ENCODE measurements around the gene SLC49A4. TPM values are rescaled to one million over a fixed set of nuclear protein-coding genes. Genes with fewer than 3 reads are reported as not detected.

Gene SLC49A4
- total and polyA plus RNA-seq, 2 of the 8 experiments (the other 6 are each of a cell fraction or from before 2014, with no cell fraction given), result 9.5 to 10.2 TPM

- ChIA-PET CTCF (ENCODE audit: partially characterized antibody) (interaction anchor here (1.3 kb wide), 1 partner anchor 39 kb away, joined by 4 read pairs; no protein-coding TSS in a partner anchor), POLR2A (ENCODE audit: partially characterized antibody) (interaction anchor here (0.9 to 1.6 kb wide), 6 partner anchors 18 to 513 kb away, joined by 3 to 6 read pairs (median 4); no protein-coding TSS in a partner anchor)
- no peaks in the 10 kb centered on the region for H3K9me3 ChIP-seq (ENCODE audit: insufficient read depth in 2 of 2, low read depth in 1 of 2, low read length in 1 of 2)
- DNase-seq (ENCODE audit: low read depth in 1 of 2, low spot score in 2 of 2) (no peak), FAIRE-seq (no peak)
- peak overlapping the region; percentile 86 to 91 for H3K4me2 ChIP-seq (ENCODE audit: insufficient read depth in 1 of 2, low read depth in 2 of 2, low read length in 2 of 2)
- H2BK5ac ChIP-seq (ENCODE audit: low read depth, low read length), result peak overlapping the region; percentile 67; the same call in 1 of the 2 replicates
- H3K23ac ChIP-seq (ENCODE audit: insufficient read length), result no peak overlapping the region
- H3K9ac ChIP-seq (replicated peaks in 1 of 4; ENCODE audit: extremely low read depth in 1 of 4, low read depth in 3 of 4, low read length in 3 of 4), result peak overlapping the region in 3 of 4 experiments; percentile 10 to 72 (median 70); a peak in 5 of 7 replicates
- H4K5ac ChIP-seq (ENCODE audit: insufficient read length, low read depth, low read length), result peak overlapping the region; percentile 31
- H2BK12ac ChIP-seq (ENCODE audit: low read depth, low read length), result no peak overlapping the region; the same call in 1 of the 2 replicates
- H2AK5ac ChIP-seq (ENCODE audit: low read depth, low read length), result no peak overlapping the region
- no peak overlapping the region for H3K56ac ChIP-seq (replicated peaks; ENCODE audit: insufficient read length, low read depth, low read length)
- peak overlapping the region; percentile 64 to 80 (median 76) for H3K4me3 ChIP-seq (ENCODE audit: extremely low read depth in 1 of 4, insufficient read depth in 2 of 4, low read depth in 3 of 4, low read length in 4 of 4)
- no peak overlapping the region for H4K8ac ChIP-seq (ENCODE audit: extremely low read depth, insufficient read depth, low read length)
- peak overlapping the region; percentile 73 for H2AFZ ChIP-seq (ENCODE audit: low read length)
- H2BK15ac ChIP-seq (ENCODE audit: low read length), result no peak overlapping the region
- no peaks in the 10 kb centered on the region; the same call in 1 of the 2 replicates for H3K79me1 ChIP-seq (ENCODE audit: low read depth, low read length)
- H3K79me2 ChIP-seq (ENCODE audit: control insufficient read depth in 1 of 2, insufficient read depth in 2 of 2, low read length in 2 of 2), result peaks cover 0 to 7% of the 10 kb centered on the region in 2 experiments; a peak in 1 of 4 replicates
- no peak overlapping the region for H3K4ac ChIP-seq (replicated peaks; ENCODE audit: insufficient read length, low read depth, low read length)
- H3K18ac ChIP-seq (ENCODE audit: extremely low read depth, low read length), result peak overlapping the region; percentile 75; the same call in 1 of the 2 replicates
- H4K20me1 ChIP-seq (replicated peaks in 1 of 2; ENCODE audit: control insufficient read depth in 1 of 2, insufficient read depth in 2 of 2, low read length in 2 of 2), result no peaks in the 10 kb centered on the region
- 0 out of 2 replicates have a peak overlapping the region, but pooled peaks have one; percentile 70 for H3K27ac ChIP-seq (ENCODE audit: low read depth, low read length)
- peak overlapping the region; percentile 30 for H2BK120ac ChIP-seq (replicated peaks; ENCODE audit: low read depth, low read length)
- peaks cover 0 to 7% (median 2%) of the 10 kb centered on the region in 4 experiments; a peak in 2 of 7 replicates for H3K4me1 ChIP-seq (replicated peaks in 1 of 4; ENCODE audit: control insufficient read depth in 3 of 4, insufficient read depth in 4 of 4, low read length in 3 of 4)
- 2% methylated on average over 6 of the region's 6 CpGs; no CpG with 5 or more reads in 1 of the 2 experiments for WGBS, 2 experiments (ENCODE audit: extremely low coverage in 1 of 2, insufficient coverage in 1 of 2, insufficient read length in 1 of 2, insufficient replicate concordance in 2 of 2, low coverage in 1 of 2, low lambda C conversion rate in 2 of 2, missing lambda C conversion rate in 1 of 2)
- peaks cover 11% of the 10 kb centered on the region; the same call in 1 of the 2 replicates for H3K23me2 ChIP-seq (ENCODE audit: low read depth, low read length)
- no peak overlapping the region for H4K91ac ChIP-seq (replicated peaks; ENCODE audit: insufficient read length, low read length)
- H3K36me3 ChIP-seq (ENCODE audit: control insufficient read depth in 2 of 4, insufficient read depth in 4 of 4, low read length in 3 of 4), result no peaks in the 10 kb centered on the region
- no peak overlapping the region for H3K14ac ChIP-seq (ENCODE audit: insufficient read length)
- H2BK20ac ChIP-seq (ENCODE audit: low read length), result no peak overlapping the region
- H3K27me3 ChIP-seq (replicated peaks in 1 of 4; ENCODE audit: control insufficient read depth in 3 of 4, extremely low read depth in 1 of 4, insufficient read depth in 3 of 4, low read length in 3 of 4), result peaks cover 0 to 7% (median 3%) of the 10 kb centered on the region in 4 experiments; a peak in 3 of 7 replicates
- no peak for TF ChIP-seq SP1 (IDR thresholded peaks at IDR 0.05; ENCODE audit: low read depth, low read length)
- no peak for TF ChIP-seq SIN3A (conservative IDR thresholded peaks at IDR 0.05 in 1 of 2, IDR thresholded peaks at IDR 0.05 in 1 of 2; ENCODE audit: low read depth in 1 of 2, low read length in 2 of 2)
- no peak for TF ChIP-seq EP300 (IDR thresholded peaks at IDR 0.05; ENCODE audit: borderline replicate concordance in 1 of 2, low read depth in 2 of 2, low read length in 2 of 2)
- no peak for TF ChIP-seq CTCF (IDR thresholded peaks at IDR 0.05; ENCODE audit: control extremely low read depth in 1 of 3, insufficient read depth in 1 of 3, low read depth in 1 of 3, low read length in 3 of 3)
- no peak for TF ChIP-seq SIX5 (IDR thresholded peaks at IDR 0.05; ENCODE audit: low read depth, low read length)
- peak; percentile 8 for TF ChIP-seq SAP30 (IDR thresholded peaks at IDR 0.05; ENCODE audit: insufficient read depth, insufficient replicate concordance, low read length)
- TF ChIP-seq EZH2 (IDR thresholded peaks at IDR 0.05; ENCODE audit: low read depth, low read length, severe bottlenecking), result no peak
- TF ChIP-seq FOSL1 (IDR thresholded peaks at IDR 0.05; ENCODE audit: insufficient read depth, low read depth, low read length), result no peak
- TF ChIP-seq ASH2L (IDR thresholded peaks at IDR 0.05; ENCODE audit: low read length), result no peak
- 0 out of 2 replicates have a peak, but pooled peaks have one; percentile 20 for TF ChIP-seq CREB1 (IDR thresholded peaks at IDR 0.05)
Measured at GRCh38 chr3:122794483-122794778, 438 bp upstream of the SLC49A4 start.

All from H1 (cell line).